Sigmoid colon (tissue), 7 donors: ENCODE results near the gene PTPRF. TPM values are rescaled to one million over a fixed set of nuclear protein-coding genes. Genes with fewer than 3 reads are reported as not detected.

Source experiments
- DNase-seq: peaks from one replicate; pipeline ENCODE4 v3.0.0-alpha.2; 2019
- H3K27ac ChIP-seq, 4 donors: fragments of 200-600 bp; sonication (generic); one replicate each; pipeline ENCODE4 v1.5.1; 2016 to 2019; ENCODE audit warnings: mild to moderate bottlenecking in 1 of 4
- H3K27me3 ChIP-seq, 3 donors: fragments of 200-600 bp; sonication (generic); one replicate each; pipeline ENCODE4 v1.5.1; 2019; ENCODE audit warnings: mild to moderate bottlenecking in 1 of 3
- H3K36me3 ChIP-seq, 4 donors: fragments of 200-600 bp; sonication (generic); one replicate each; pipeline ENCODE4 v1.5.1; 2016 to 2019
- H3K4me1 ChIP-seq, 4 donors: fragments of 200-600 bp; sonication (generic); one replicate each; pipeline ENCODE4 v1.5.1; 2017 to 2019
- H3K4me3 ChIP-seq, 4 donors: fragments of 200-600 bp; sonication (generic); one replicate each; pipeline ENCODE4 v1.5.1; 2017 to 2019; ENCODE audit warnings: mild to moderate bottlenecking in 2 of 4, moderate library complexity in 1 of 4
- H3K9me3 ChIP-seq, 4 donors: fragments of 200-600 bp in 3 of 4; sonication (generic) in 3 of 4; one replicate each; pipeline versions ENCODE4 v1.5.1 to v1.6.1; 2013 to 2019
- EP300 ChIP-seq, 4 donors: sonication (generic); formaldehyde crosslinking; IDR thresholded peaks; one replicate each; pipeline ENCODE4 v1.6.1; 2017; ENCODE audit warnings: antibody characterized with exemption in 4 of 4
- POLR2A ChIP-seq, 2 donors: fragments of 450-650 bp; IDR thresholded peaks; one replicate each; pipeline ENCODE4 v1.6.1; 2016; ENCODE audit warnings: antibody characterized with exemption in 2 of 2, mild to moderate bottlenecking in 2 of 2, moderate library complexity in 2 of 2
- POLR2AphosphoS5 ChIP-seq, 4 donors: sonication (generic); formaldehyde crosslinking; IDR thresholded peaks; one replicate each; pipeline ENCODE4 v1.6.1; 2017; ENCODE audit warnings: antibody characterized with exemption in 4 of 4
- WGBS, 2 donors: extraction: QIAGEN DNeasy Blood & Tissue Kit; methylation state at CpG; one replicate each; pipeline ENCODE4 v1.1.7; 2013; 5-methylcytosine and 5-hydroxymethylcytosine counted together
- intact Hi-C: fragments of 100-400 bp; cut with DNase I; formaldehyde crosslinking; loops from one replicate; pipeline ENCODE4 v1.15.1; 2023
- polyA plus RNA-seq, 3 donors: library from polyadenylated mRNA; stranded (reverse); fragments of 200-250 nt; gene quantifications; one replicate each; pipeline ENCODE4 v1.2.3, GENCODE V29; 2013
- total RNA-seq, 4 donors: library from RNA; depleted of rRNA; stranded (reverse); fragments of >200 nt; gene quantifications; one replicate each; pipeline ENCODE4 v1.1.0, GENCODE V29; 2016
- TF ChIP-seq, protein P1 (sequence below), 4 experiments: fragments of 450-650 bp in 3 of 4; fragments of 200-600 bp in 1 of 4; IDR thresholded peaks; one replicate each; pipeline ENCODE4 v1.5.1; 2016 to 2019; ENCODE audit warnings: antibody characterized with exemption in 4 of 4, mild to moderate bottlenecking in 3 of 4, moderate library complexity in 2 of 4
- donor health status: healthy with polysubstance abuse.
- donor health status: Bipolar disorder and iron deficiency.
- donor health status: healthy.

The PTPRF gene
- total and polyA plus RNA-seq, 7 donors, result 18.6 to 125 (median 40.0) TPM

DNA sequence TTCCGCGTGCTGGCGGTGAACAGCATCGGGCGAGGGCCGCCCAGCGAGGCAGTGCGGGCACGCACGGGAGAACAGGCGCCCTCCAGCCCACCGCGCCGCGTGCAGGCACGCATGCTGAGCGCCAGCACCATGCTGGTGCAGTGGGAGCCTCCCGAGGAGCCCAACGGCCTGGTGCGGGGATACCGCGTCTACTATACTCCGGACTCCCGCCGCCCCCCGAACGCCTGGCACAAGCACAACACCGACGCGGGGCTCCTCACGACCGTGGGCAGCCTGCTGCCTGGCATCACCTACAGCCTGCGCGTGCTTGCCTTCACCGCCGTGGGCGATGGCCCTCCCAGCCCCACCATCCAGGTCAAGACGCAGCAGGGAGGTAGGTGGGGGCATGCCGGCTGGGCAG lies 60.5 kb downstream of the PTPRF start:
- peaks cover 8 to 61% (median 26%) of the 10 kb centered on the region in 4 donors for H3K36me3 ChIP-seq
- H3K9me3 ChIP-seq, result no peaks in the 10 kb centered on the region
- H3K27me3 ChIP-seq, result no peaks in the 10 kb centered on the region
- TF ChIP-seq, protein P1, sequence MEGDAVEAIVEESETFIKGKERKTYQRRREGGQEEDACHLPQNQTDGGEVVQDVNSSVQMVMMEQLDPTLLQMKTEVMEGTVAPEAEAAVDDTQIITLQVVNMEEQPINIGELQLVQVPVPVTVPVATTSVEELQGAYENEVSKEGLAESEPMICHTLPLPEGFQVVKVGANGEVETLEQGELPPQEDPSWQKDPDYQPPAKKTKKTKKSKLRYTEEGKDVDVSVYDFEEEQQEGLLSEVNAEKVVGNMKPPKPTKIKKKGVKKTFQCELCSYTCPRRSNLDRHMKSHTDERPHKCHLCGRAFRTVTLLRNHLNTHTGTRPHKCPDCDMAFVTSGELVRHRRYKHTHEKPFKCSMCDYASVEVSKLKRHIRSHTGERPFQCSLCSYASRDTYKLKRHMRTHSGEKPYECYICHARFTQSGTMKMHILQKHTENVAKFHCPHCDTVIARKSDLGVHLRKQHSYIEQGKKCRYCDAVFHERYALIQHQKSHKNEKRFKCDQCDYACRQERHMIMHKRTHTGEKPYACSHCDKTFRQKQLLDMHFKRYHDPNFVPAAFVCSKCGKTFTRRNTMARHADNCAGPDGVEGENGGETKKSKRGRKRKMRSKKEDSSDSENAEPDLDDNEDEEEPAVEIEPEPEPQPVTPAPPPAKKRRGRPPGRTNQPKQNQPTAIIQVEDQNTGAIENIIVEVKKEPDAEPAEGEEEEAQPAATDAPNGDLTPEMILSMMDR (IDR thresholded peaks at IDR 0.05), result no peak
- TF ChIP-seq POLR2A (IDR thresholded peaks at IDR 0.05) (no peak), EP300 (IDR thresholded peaks at IDR 0.05) (no peak), POLR2AphosphoS5 (IDR thresholded peaks at IDR 0.05) (no peak)
- no peak for DNase-seq
- no peak overlapping the region for H3K4me3 ChIP-seq
- H3K4me1 ChIP-seq, result peaks cover 0 to 14% (median 5%) of the 10 kb centered on the region in 4 donors
- intact Hi-C loops, result no loop called here
- 96 to 97% methylated on average over 39 of the region's 39 CpGs for WGBS, 2 donors
- H3K27ac ChIP-seq, result no peak overlapping the region

DNA sequence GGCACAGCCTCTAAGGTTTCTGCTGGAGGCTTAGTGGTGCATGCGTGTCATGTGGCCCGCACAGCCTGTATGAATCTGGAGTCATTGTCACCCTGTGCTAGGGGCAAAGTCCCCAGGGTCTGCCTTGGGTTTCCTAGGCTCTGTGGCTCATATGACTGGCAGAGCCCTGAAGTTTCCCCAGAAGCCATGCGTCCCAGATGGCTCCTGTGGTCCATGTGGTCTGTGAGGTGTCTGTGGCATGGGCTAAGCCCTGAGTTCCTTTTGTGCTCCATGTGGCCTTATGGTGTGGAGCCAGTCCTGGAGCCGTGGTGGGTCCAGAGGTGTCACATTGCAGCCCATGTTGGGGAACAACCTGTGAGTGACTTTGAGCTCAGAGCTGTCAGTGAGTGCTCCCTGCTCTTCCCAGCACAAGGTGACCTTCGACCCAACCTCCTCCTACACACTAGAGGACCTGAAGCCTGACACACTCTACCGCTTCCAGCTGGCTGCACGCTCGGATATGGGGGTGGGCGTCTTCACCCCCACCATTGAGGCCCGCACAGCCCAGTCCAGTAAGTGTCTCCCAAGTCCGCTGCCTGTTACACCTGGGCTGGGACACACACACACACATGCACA lies 61.5 kb downstream of the PTPRF start:
- no peaks in the 10 kb centered on the region for H3K27me3 ChIP-seq
- H3K4me1 ChIP-seq, result peaks cover 0 to 10% (median 4%) of the 10 kb centered on the region in 4 donors
- intact Hi-C loops, result no loop called here
- DNase-seq, result no peak
- WGBS, 2 donors, result 94 to 95% methylated on average over 11 of the region's 11 CpGs
- peaks cover 8 to 68% (median 26%) of the 10 kb centered on the region in 4 donors for H3K36me3 ChIP-seq
- H3K9me3 ChIP-seq, result no peaks in the 10 kb centered on the region
- no peak for TF ChIP-seq POLR2AphosphoS5 (IDR thresholded peaks at IDR 0.05)
- no peak for TF ChIP-seq POLR2A (IDR thresholded peaks at IDR 0.05)
- TF ChIP-seq EP300 (IDR thresholded peaks at IDR 0.05), result no peak
- TF ChIP-seq, protein P1 (IDR thresholded peaks at IDR 0.05), result no peak
- H3K4me3 ChIP-seq, result no peak overlapping the region
- no peak overlapping the region for H3K27ac ChIP-seq

DNA sequence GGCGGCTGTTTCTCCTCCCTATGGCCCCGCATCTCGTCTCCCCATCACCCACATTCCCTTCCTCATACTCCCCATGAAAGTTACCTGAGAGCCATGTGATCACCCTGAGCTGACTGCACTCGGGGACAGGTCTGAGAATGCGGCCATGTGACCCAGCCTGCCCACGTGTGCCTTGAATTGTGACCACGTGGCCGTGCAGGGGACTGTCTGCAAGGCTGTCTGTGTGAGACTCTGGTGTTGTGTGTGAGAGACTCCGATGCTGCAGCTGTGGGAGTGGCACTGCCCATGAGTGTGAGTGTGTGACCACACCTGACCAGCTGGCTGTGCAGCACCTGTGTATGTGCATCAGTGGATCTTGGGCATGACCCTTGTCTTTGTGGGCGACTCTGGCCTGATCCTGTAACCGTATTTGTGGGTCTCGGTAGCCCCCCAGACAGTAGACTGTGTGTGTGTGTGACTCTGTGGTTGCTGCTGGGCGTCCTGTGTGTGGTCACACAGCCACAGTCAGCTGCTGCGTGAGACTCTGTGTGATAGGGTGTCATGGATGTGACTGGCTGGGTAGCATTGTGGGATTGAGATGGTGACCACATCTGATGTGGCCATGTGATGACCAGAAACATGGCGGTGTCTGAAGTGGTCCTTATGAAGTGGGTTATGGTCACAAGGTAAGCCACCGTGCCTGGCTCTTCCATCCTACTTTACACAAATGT lies 62.4 kb downstream of the PTPRF start:
- DNase-seq, result no peak
- no peaks in the 10 kb centered on the region for H3K9me3 ChIP-seq
- intact Hi-C loops, result no loop called here
- no peak for TF ChIP-seq POLR2AphosphoS5 (IDR thresholded peaks at IDR 0.05)
- no peak for TF ChIP-seq EP300 (IDR thresholded peaks at IDR 0.05)
- no peak for TF ChIP-seq POLR2A (IDR thresholded peaks at IDR 0.05)
- TF ChIP-seq, protein P1 (IDR thresholded peaks at IDR 0.05), result no peak
- H3K4me3 ChIP-seq, result no peak overlapping the region
- no peaks in the 10 kb centered on the region for H3K27me3 ChIP-seq
- H3K27ac ChIP-seq, result no peak overlapping the region
- H3K4me1 ChIP-seq, result peaks cover 0 to under 1% (median 0%) of the 10 kb centered on the region in 4 donors
- peaks cover 8 to 78% (median 28%) of the 10 kb centered on the region in 4 donors for H3K36me3 ChIP-seq
- WGBS, 2 donors, result 91% methylated on average over 16 of the region's 16 CpGs

DNA sequence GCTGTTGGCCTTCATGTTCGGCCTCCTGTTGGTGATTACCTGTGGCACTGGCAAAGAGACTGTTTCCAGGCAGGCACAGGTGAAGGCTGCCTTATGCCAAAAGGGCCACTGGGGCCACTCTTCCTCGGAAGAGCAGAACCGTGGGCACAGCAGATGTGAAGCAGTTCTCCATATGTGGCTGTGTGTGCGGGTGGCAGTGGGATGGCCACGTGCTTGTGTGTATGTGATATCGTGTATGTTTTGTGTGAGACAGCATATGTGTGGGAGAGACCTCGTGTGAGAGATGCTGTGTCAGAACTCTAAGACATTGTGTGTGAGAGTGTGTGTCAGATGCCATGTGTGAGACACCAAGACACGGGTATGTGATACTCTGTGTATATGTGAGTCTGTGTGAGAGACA lies 65.9 kb downstream of the PTPRF start:
- no peak for TF ChIP-seq EP300 (IDR thresholded peaks at IDR 0.05)
- TF ChIP-seq, protein P1 (IDR thresholded peaks at IDR 0.05), result no peak
- no peak for TF ChIP-seq POLR2A (IDR thresholded peaks at IDR 0.05)
- TF ChIP-seq POLR2AphosphoS5 (IDR thresholded peaks at IDR 0.05), result no peak
- Histone ChIP-seq H3K9me3 (no peaks in the 10 kb centered on the region), H3K4me1 (no peaks in the 10 kb centered on the region), H3K27ac (no peak overlapping the region), H3K36me3 (peaks cover 8 to 66% (median 19%) of the 10 kb centered on the region in 4 donors), H3K4me3 (no peak overlapping the region), H3K27me3 (no peaks in the 10 kb centered on the region)
- 88 to 89% methylated on average over 8 of the region's 8 CpGs for WGBS, 2 donors
- intact Hi-C loops, result no loop called here
- no peak for DNase-seq
